Measurements from ENCODE around the gene RBM20. TPM values are rescaled to one million over a fixed set of nuclear protein-coding genes. Genes with fewer than 3 reads are reported as not detected.
"Not testable (repeated sequence)": the region's sequence is repeated elsewhere in the genome, so short reads cannot be mapped to it uniquely, and the experiment has no call there.

RBM20 gene
- total RNA-seq, 2 donors from 2014 or later, result 51.7 to 59.9 TPM

GRCh38 chr10:110725801-110726630 is 81.9 kb downstream of the RBM20 start:
- no peak overlapping the region for H3K4me3 ChIP-seq
- H3K27me3 ChIP-seq, result no peaks in the 10 kb centered on the region
- H3K36me3 ChIP-seq, result no peaks in the 10 kb centered on the region
- H3K27ac ChIP-seq, result peak overlapping the region; percentile 78 to 82
- no peaks in the 10 kb centered on the region for H3K9me3 ChIP-seq
- peaks cover 0 to 45% of the 10 kb centered on the region in 2 donors for H3K4me1 ChIP-seq
- DNase-seq (ENCODE audit: low spot score), result no peak
- no peak for TF ChIP-seq CTCF (IDR thresholded peaks at IDR 0.05)

DNA sequence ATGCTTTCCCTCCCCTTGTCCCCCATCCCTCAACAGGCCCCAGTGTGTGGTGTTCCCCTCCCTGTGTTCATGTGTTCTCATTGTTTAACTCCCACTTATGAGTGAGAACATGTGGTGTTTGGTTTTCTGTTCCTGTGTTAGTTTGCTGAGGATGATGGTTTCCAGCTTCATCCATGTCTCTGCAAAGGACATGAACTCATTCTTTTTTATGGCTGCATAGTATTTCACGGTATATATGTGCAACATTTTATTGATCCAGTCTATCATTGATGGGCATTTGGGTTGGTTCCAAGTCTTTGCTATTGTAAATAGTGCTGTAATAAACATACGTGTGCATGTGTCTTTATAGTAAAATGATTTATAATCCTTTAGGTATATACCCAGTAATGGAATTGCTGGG is 83.6 kb downstream of the RBM20 start:
- peak overlapping the region; percentile 63 to 78 for H3K27ac ChIP-seq
- peaks cover 0 to 38% of the 10 kb centered on the region in 2 donors for H3K4me1 ChIP-seq
- H3K36me3 ChIP-seq, result not testable (repeated sequence)

GRCh38 chr10:110730345-110731050 is 86.4 kb downstream of the RBM20 start:
- no peaks in the 10 kb centered on the region for H3K36me3 ChIP-seq
- no peaks in the 10 kb centered on the region for H3K27me3 ChIP-seq
- no peak overlapping the region for H3K4me3 ChIP-seq
- H3K27ac ChIP-seq, result peak overlapping the region; percentile 55 to 63
- no peak for TF ChIP-seq CTCF (IDR thresholded peaks at IDR 0.05)
- DNase-seq (ENCODE audit: low spot score), result no peak
- H3K9me3 ChIP-seq, result no peaks in the 10 kb centered on the region
- H3K4me1 ChIP-seq, result peaks cover 0 to 30% of the 10 kb centered on the region in 2 donors

More for the DNA sequence above, 83.6 kb downstream of the RBM20 start:
- H3K27me3 ChIP-seq; DNase-seq (ENCODE audit: low spot score); H3K9me3 ChIP-seq; H3K4me3 ChIP-seq: not testable (repeated sequence)

GRCh38 chr10:110733218-110733952 is 89.2 kb downstream of the RBM20 start:
- Histone ChIP-seq H3K27me3 (no peaks in the 10 kb centered on the region), H3K27ac (peak overlapping the region; percentile 46 to 50), H3K4me1 (peaks cover 0 to 36% of the 10 kb centered on the region in 2 donors)

DNA sequence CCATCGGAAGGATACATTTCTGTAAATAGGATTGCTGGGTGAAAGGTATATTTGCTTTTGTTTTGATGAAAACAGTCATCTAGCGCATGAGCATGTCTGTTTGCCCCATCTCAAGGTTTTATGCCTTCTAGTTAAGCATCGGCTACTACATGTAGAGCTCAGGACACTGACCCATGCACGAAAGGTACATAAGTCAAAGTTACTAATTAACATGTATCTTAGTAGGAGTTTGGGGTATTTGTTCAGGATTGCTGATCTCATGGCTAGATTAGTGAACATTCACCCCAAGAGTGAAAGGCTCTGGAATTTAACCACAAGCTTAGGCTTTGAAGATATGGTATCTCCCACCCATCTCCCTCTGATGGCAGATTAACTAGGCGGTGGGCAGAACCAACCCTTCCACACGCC is 91.5 kb downstream of the RBM20 start:
- no peak for TF ChIP-seq CTCF (IDR thresholded peaks at IDR 0.05)
- no peak for DNase-seq (ENCODE audit: low spot score)
- peak overlapping the region; percentile 38 to 84 for H3K27ac ChIP-seq
- no peaks in the 10 kb centered on the region for H3K9me3 ChIP-seq
- peaks cover 0 to 48% of the 10 kb centered on the region in 2 donors for H3K4me1 ChIP-seq
- H3K27me3 ChIP-seq, result no peaks in the 10 kb centered on the region
- no peaks in the 10 kb centered on the region for H3K36me3 ChIP-seq
- no peak overlapping the region for H3K4me3 ChIP-seq

More at GRCh38 chr10:110733218-110733952, 89.2 kb downstream of the RBM20 start:
- H3K4me3 ChIP-seq, result peak overlapping the region in 1 of 2 donors; percentile 17
- no peaks in the 10 kb centered on the region for H3K9me3 ChIP-seq
- TF ChIP-seq CTCF (IDR thresholded peaks at IDR 0.05), result no peak
- H3K36me3 ChIP-seq, result no peaks in the 10 kb centered on the region
- no peak for DNase-seq (ENCODE audit: low spot score)
